ENCODE measurements around the gene INKA1. TPM values are rescaled to one million over a fixed set of nuclear protein-coding genes. Genes with fewer than 3 reads are reported as not detected.
"Not testable (repeated sequence)": the region's sequence is repeated elsewhere in the genome, so short reads cannot be mapped to it uniquely, and the experiment has no call there.

Gene INKA1
- total RNA-seq, 1 donor from 2014 or later: 5.2 TPM

DNA sequence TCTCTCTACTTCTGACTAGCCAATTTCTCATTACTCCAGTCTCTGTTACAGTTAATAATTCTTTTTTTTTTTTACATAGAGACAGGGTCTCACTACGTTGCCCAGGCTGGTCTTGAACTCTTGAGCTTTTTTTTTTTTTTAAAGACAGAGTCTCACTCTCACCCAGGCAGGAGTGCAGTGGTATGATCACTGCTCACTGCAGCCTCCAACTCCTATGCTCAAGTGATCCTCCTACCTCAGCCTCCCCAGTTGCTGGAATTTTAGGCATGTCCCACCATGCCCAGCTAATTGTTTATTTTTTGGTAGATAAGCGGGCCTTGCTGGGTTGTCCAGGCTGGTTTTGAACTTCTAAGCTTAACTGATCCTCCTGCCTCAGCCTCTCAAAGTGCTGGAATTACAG lies 30.4 kb upstream of the INKA1 start:
- no peak overlapping the region for H3K27ac Mint-ChIP-seq (ENCODE audit: unreplicated experiment)
- peaks cover 11% of the 10 kb centered on the region for H3K36me3 Mint-ChIP-seq (ENCODE audit: unreplicated experiment)
- H3K4me1 Mint-ChIP-seq (ENCODE audit: unreplicated experiment): peaks cover 14% of the 10 kb centered on the region
- no peak for DNase-seq (ENCODE audit: extremely low spot score, unreplicated experiment)
- no peak overlapping the region for H3K4me3 Mint-ChIP-seq (ENCODE audit: unreplicated experiment)
- no peaks in the 10 kb centered on the region for H3K27me3 Mint-ChIP-seq (ENCODE audit: unreplicated experiment)
- TF ChIP-seq, protein P1, sequence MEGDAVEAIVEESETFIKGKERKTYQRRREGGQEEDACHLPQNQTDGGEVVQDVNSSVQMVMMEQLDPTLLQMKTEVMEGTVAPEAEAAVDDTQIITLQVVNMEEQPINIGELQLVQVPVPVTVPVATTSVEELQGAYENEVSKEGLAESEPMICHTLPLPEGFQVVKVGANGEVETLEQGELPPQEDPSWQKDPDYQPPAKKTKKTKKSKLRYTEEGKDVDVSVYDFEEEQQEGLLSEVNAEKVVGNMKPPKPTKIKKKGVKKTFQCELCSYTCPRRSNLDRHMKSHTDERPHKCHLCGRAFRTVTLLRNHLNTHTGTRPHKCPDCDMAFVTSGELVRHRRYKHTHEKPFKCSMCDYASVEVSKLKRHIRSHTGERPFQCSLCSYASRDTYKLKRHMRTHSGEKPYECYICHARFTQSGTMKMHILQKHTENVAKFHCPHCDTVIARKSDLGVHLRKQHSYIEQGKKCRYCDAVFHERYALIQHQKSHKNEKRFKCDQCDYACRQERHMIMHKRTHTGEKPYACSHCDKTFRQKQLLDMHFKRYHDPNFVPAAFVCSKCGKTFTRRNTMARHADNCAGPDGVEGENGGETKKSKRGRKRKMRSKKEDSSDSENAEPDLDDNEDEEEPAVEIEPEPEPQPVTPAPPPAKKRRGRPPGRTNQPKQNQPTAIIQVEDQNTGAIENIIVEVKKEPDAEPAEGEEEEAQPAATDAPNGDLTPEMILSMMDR (IDR thresholded peaks at IDR 0.05): no peak
- H3K9me3 Mint-ChIP-seq (ENCODE audit: unreplicated experiment): no peaks in the 10 kb centered on the region

DNA sequence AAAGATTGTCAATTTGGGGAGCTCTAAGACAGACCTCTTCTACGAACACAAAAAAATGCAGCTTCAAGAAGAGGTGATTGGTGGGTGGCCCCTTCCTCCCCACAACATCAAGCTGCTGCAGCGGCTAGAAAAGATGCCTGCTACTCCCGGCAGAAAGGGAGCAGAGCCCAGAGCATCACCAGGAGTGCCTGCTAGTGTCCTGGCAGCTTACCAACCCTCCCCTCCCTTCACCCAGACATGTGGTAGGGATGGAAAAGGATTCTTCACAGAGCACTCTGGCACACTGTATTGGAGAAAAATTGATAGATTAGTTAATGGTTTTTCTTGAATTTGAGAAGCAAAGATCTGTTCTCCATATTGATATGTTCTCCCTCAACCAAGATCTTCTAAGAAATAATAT lies 27.5 kb upstream of the INKA1 start:
- TF ChIP-seq, protein P1 (IDR thresholded peaks at IDR 0.05): no peak
- Mint-ChIP-seq H3K9me3 (ENCODE audit: unreplicated experiment) (no peaks in the 10 kb centered on the region), H3K4me3 (ENCODE audit: unreplicated experiment) (no peak overlapping the region), H3K27me3 (ENCODE audit: unreplicated experiment) (no peaks in the 10 kb centered on the region), H3K36me3 (ENCODE audit: unreplicated experiment) (peaks cover 8% of the 10 kb centered on the region), H3K4me1 (ENCODE audit: unreplicated experiment) (peaks cover 23% of the 10 kb centered on the region), H3K27ac (ENCODE audit: unreplicated experiment) (no peak overlapping the region)
- no peak for DNase-seq (ENCODE audit: extremely low spot score, unreplicated experiment)

DNA sequence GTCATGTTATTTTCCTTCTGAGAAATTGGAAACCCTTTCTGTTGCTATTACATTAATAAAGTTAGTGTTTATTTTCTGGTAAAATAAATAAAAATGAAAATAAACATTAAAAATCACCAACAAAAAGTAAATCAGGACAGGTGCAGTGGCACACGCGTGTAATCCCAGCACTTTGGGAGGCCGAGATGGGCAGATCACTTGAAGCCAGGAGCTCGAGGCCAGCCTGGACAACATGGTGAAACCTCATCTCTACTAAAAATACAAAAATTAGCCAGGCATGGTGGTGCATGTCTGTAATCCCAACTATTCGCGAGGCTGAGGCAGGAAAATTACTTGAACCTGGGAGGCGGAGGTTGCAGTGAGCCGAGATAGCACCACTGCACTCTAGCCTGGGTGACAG lies 27.0 kb upstream of the INKA1 start:
- H3K4me1 Mint-ChIP-seq (ENCODE audit: unreplicated experiment): peaks cover 24% of the 10 kb centered on the region
- H3K9me3 Mint-ChIP-seq (ENCODE audit: unreplicated experiment); H3K27ac Mint-ChIP-seq (ENCODE audit: unreplicated experiment); H3K36me3 Mint-ChIP-seq (ENCODE audit: unreplicated experiment); H3K4me3 Mint-ChIP-seq (ENCODE audit: unreplicated experiment); H3K27me3 Mint-ChIP-seq (ENCODE audit: unreplicated experiment); DNase-seq (ENCODE audit: extremely low spot score, unreplicated experiment): not testable (repeated sequence)

DNA sequence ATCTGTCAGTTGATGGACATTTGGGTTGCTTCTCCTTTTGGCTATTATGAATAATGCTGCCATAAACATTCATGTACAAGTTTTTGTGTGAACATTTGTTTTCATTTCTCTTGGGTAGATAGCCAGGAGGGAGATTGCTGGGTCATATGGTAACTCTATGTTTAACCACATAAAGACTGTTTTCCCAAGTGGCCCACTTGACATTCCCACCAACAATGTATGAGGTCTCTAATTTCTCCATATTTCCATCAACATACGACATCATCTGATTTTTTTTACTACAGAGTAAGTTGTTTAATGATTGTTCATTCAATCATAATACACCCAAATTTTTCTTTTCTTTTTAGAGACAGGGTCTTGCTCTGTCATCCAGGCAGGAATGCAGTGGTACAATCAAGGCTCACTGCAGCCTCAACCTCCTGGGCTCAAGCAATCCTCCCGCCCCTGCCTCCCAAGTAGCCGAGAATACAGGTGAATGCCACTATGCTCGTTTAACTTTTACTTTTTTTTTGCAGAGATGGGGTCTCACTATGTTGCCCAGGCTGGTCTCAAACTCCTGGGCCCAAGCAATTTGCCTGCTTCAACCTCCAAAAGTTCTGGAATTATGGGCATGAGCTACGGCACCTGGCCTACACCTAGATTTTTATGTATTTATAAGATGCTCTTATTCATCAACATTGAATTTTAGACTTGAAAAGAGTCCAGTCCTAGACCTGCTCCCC lies 23.5 kb upstream of the INKA1 start:
- H3K27ac Mint-ChIP-seq (ENCODE audit: unreplicated experiment): peak overlapping the region; percentile 45
- peaks cover 8% of the 10 kb centered on the region for H3K36me3 Mint-ChIP-seq (ENCODE audit: unreplicated experiment)
- H3K27me3 Mint-ChIP-seq (ENCODE audit: unreplicated experiment): no peaks in the 10 kb centered on the region
- no peak overlapping the region for H3K4me3 Mint-ChIP-seq (ENCODE audit: unreplicated experiment)
- peaks cover 33% of the 10 kb centered on the region for H3K4me1 Mint-ChIP-seq (ENCODE audit: unreplicated experiment)
- no peak for DNase-seq (ENCODE audit: extremely low spot score, unreplicated experiment)
- H3K9me3 Mint-ChIP-seq (ENCODE audit: unreplicated experiment): no peaks in the 10 kb centered on the region
- TF ChIP-seq, protein P1 (IDR thresholded peaks at IDR 0.05): no peak

DNA sequence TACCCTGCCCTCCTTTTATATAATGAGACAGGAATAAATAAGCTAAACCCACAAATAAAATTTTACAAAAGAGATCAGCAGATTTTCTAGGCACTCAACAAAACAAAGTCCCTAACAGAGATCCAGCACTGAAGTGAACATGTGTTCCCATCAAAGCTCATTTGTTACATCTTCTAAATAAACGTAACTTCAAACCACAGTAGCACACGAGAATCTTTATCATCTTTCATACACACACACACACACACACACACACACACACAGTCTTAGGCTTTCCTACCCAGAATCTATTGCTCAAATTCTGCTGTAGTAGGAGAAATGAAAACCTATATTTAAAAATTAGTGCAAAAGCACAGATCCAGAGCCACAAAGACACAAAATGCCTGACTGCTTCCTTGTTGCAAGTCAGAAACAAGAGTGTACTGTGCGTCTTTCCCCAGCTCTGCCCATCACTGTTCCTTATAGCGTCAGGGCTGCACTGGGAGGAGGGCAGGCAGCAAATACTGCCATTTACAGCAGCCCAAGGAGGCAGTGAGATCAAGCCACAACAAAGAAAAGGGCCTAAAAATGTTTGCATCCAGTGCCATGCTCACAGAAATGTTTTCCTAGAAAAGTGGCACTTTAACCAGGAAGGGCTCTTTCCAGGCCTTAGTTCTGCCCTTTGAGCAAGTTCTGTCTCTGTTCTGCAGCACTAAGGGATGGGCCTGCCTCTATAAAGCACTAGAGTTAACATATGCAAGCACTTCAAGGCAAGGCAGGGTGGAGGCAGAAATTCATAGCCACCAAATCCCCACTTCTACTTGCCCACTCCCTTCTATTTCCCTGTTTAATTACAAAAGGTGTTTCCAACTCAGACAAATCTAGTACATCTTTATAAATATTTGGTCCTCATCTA lies 22.7 kb upstream of the INKA1 start:
- peaks cover 39% of the 10 kb centered on the region for H3K4me1 Mint-ChIP-seq (ENCODE audit: unreplicated experiment)
- H3K9me3 Mint-ChIP-seq (ENCODE audit: unreplicated experiment): no peaks in the 10 kb centered on the region
- peaks cover 6% of the 10 kb centered on the region for H3K36me3 Mint-ChIP-seq (ENCODE audit: unreplicated experiment)
- no peak overlapping the region for H3K4me3 Mint-ChIP-seq (ENCODE audit: unreplicated experiment)
- H3K27ac Mint-ChIP-seq (ENCODE audit: unreplicated experiment): peak overlapping the region; percentile 45
- TF ChIP-seq, protein P1 (IDR thresholded peaks at IDR 0.05): no peak
- no peaks in the 10 kb centered on the region for H3K27me3 Mint-ChIP-seq (ENCODE audit: unreplicated experiment)
- no peak for DNase-seq (ENCODE audit: extremely low spot score, unreplicated experiment)

DNA sequence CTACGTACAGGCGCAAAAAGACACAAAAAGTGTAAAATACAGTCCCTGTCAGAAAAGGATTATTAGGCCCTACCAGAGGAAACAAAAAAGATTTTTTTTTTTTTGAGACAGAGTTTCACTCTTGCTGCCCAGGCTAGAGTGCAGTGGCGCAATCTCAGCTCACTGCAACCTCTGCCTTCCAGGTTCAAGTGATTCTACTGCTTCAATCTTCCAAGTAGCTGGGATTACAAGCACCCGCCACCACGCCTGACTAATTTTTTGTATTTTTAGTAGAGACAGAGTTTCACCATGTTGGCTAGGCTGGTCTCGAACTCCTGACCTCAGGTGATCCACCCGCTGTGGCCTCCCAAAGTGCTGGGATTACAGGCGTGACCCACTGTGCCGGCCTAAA lies 22.1 kb upstream of the INKA1 start:
- not testable (repeated sequence) for DNase-seq (ENCODE audit: extremely low spot score, unreplicated experiment); H3K9me3 Mint-ChIP-seq (ENCODE audit: unreplicated experiment); H3K27me3 Mint-ChIP-seq (ENCODE audit: unreplicated experiment); H3K4me3 Mint-ChIP-seq (ENCODE audit: unreplicated experiment); H3K36me3 Mint-ChIP-seq (ENCODE audit: unreplicated experiment)
- peaks cover 43% of the 10 kb centered on the region for H3K4me1 Mint-ChIP-seq (ENCODE audit: unreplicated experiment)
- peak overlapping the region; percentile 2 for H3K27ac Mint-ChIP-seq (ENCODE audit: unreplicated experiment)
